ENCODE measurements around the gene MAP3K7. TPM values are rescaled to one million over a fixed set of nuclear protein-coding genes. Genes with fewer than 3 reads are reported as not detected.

Gene MAP3K7
- total and polyA plus RNA-seq, 2 experiments from 2014 or later = 32.9 to 36.9 TPM

DNA sequence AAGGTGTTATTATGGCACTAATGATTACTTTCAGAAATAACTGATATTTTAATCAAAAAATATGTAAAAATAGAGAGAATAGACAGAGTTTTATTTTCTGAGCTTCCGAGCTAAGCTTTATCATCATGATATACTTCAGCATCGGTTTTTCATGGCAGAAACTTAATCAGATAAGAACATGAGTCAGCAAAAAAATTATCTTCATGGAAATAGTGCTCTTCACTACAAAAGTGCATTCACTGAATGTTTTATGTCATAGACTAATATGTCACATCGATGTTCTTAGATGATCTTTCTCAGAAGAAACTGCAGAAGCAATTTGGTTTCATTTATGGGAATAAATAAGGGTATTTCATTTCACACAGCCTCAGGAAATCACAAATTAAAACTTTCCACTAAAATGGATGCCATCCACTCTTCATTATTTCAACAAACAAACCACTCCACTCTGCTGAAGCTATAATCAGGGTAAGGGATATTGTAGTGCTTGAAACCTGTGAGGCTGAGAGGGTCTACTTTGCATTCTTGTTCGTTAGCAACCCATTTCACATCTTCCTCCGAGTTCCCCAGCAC lies 10.2 kb upstream of the MAP3K7 start:
- Histone ChIP-seq H3K36me3 (ENCODE audit: low read depth) (no peaks in the 10 kb centered on the region), H3F3A (ENCODE audit: insufficient read depth) (no peaks in the 10 kb centered on the region), H3K79me2 (ENCODE audit: insufficient read depth) (no peaks in the 10 kb centered on the region), H3K27me3 (replicated peaks; ENCODE audit: insufficient read depth) (peaks cover 10% of the 10 kb centered on the region), H3K4me1 (ENCODE audit: insufficient read depth) (no peaks in the 10 kb centered on the region), H3K27ac (no peak overlapping the region), H4K20me1 (ENCODE audit: insufficient read depth) (no peaks in the 10 kb centered on the region), H2AFZ (no peak overlapping the region), H3K9ac (no peak overlapping the region), H3K9me3 (ENCODE audit: low read depth) (no peaks in the 10 kb centered on the region), H3K4me2 (ENCODE audit: unreplicated experiment) (no peak overlapping the region), H3K4me3 (no peak overlapping the region), H3K9me2 (ENCODE audit: insufficient read depth) (no peaks in the 10 kb centered on the region)
- in situ Hi-C loops (cut with MboI) = no loop called here
- TF ChIP-seq EZH2 (IDR thresholded peaks at IDR 0.05; ENCODE audit: insufficient read depth, poor library complexity, severe bottlenecking) (no peak), EZH2phosphoT487 (IDR thresholded peaks at IDR 0.05; ENCODE audit: insufficient read depth, low read depth) (no peak)
- 31 to 35% methylated on average over 5 of the region's 5 CpGs for WGBS, 2 experiments (ENCODE audit: low coverage in 1 of 2, low lambda C conversion rate in 2 of 2, missing lambda C conversion rate in 2 of 2)
- DNase-seq = no peak

DNA sequence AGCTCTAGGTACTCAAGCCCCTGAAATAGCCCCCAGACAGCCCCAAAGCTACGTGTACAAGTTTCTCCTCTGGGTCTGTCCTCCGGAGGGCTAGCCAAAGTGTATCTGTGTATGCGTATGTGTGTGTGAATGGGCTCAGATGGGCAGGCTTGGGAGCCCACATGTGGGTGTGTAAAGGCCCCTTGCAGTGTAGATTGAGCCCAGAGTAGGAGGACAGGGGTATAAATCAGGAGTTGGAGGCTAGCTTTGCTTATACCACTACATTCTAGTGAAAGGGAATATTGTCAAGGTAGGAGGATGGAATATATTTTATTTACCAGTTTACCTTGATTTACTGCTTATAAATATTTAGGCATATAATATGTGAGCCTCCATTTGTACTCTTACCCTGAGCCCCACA lies 9.0 kb upstream of the MAP3K7 start:
- in situ Hi-C loops (cut with MboI) = no loop called here
- Histone ChIP-seq H3K9me3 (ENCODE audit: low read depth) (no peaks in the 10 kb centered on the region), H3K4me3 (no peak overlapping the region), H2AFZ (no peak overlapping the region), H3F3A (ENCODE audit: insufficient read depth) (no peaks in the 10 kb centered on the region), H3K27ac (no peak overlapping the region), H3K4me2 (ENCODE audit: unreplicated experiment) (no peak overlapping the region), H4K20me1 (ENCODE audit: insufficient read depth) (no peaks in the 10 kb centered on the region), H3K27me3 (replicated peaks; ENCODE audit: insufficient read depth) (peaks cover 10% of the 10 kb centered on the region), H3K36me3 (ENCODE audit: low read depth) (no peaks in the 10 kb centered on the region), H3K9ac (no peak overlapping the region), H3K79me2 (ENCODE audit: insufficient read depth) (no peaks in the 10 kb centered on the region), H3K4me1 (ENCODE audit: insufficient read depth) (no peaks in the 10 kb centered on the region), H3K9me2 (ENCODE audit: insufficient read depth) (no peaks in the 10 kb centered on the region)
- DNase-seq = no peak
- 36 to 51% methylated on average over 3 of the region's 3 CpGs for WGBS, 2 experiments (ENCODE audit: low coverage in 1 of 2, low lambda C conversion rate in 2 of 2, missing lambda C conversion rate in 2 of 2)
- TF ChIP-seq EZH2 (IDR thresholded peaks at IDR 0.05; ENCODE audit: insufficient read depth, poor library complexity, severe bottlenecking) (no peak), EZH2phosphoT487 (IDR thresholded peaks at IDR 0.05; ENCODE audit: insufficient read depth, low read depth) (no peak)

DNA sequence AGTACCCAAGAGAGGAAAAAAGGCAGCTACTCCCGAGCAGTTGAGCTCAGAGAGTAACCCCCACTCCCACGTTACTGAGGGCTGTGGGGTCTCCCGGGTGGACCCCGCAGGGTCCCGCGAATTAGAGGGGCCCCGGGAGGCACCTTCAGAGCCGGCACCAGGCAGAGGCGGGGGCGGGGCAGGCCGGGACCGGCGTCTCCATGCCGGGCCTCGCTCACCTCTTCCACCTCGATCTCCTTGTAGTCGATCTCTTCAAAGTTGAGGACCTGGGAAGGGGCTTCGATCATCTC lies 381 bp downstream of the MAP3K7 start:
- Histone ChIP-seq H2AFZ (peak overlapping the region; percentile 98), H4K20me1 (ENCODE audit: insufficient read depth) (peaks cover 19% of the 10 kb centered on the region; the same call in 1 of the 2 replicates), H3K79me2 (ENCODE audit: insufficient read depth) (peaks cover 54% of the 10 kb centered on the region), H3K36me3 (ENCODE audit: low read depth) (no peaks in the 10 kb centered on the region), H3K4me1 (ENCODE audit: insufficient read depth) (peaks cover 38% of the 10 kb centered on the region), H3K9me3 (ENCODE audit: low read depth) (no peaks in the 10 kb centered on the region), H3K4me3 (peak overlapping the region; percentile 95), H3F3A (ENCODE audit: insufficient read depth) (peaks cover 17% of the 10 kb centered on the region), H3K27ac (peak overlapping the region; percentile 85), H3K27me3 (replicated peaks; ENCODE audit: insufficient read depth) (no peaks in the 10 kb centered on the region), H3K4me2 (ENCODE audit: unreplicated experiment) (peak overlapping the region; percentile 76), H3K9me2 (ENCODE audit: insufficient read depth) (no peaks in the 10 kb centered on the region), H3K9ac (peak overlapping the region; percentile 96)
- no peak for TF ChIP-seq EZH2phosphoT487 (IDR thresholded peaks at IDR 0.05; ENCODE audit: insufficient read depth, low read depth)
- no peak for TF ChIP-seq EZH2 (IDR thresholded peaks at IDR 0.05; ENCODE audit: insufficient read depth, poor library complexity, severe bottlenecking)
- DNase-seq = peak; percentile 55
- WGBS, 2 experiments (ENCODE audit: low coverage in 1 of 2, low lambda C conversion rate in 2 of 2, missing lambda C conversion rate in 2 of 2) = 1% methylated on average over 14 to 18 of the region's 18 CpGs
- in situ Hi-C loops (cut with MboI) = no loop called here

DNA sequence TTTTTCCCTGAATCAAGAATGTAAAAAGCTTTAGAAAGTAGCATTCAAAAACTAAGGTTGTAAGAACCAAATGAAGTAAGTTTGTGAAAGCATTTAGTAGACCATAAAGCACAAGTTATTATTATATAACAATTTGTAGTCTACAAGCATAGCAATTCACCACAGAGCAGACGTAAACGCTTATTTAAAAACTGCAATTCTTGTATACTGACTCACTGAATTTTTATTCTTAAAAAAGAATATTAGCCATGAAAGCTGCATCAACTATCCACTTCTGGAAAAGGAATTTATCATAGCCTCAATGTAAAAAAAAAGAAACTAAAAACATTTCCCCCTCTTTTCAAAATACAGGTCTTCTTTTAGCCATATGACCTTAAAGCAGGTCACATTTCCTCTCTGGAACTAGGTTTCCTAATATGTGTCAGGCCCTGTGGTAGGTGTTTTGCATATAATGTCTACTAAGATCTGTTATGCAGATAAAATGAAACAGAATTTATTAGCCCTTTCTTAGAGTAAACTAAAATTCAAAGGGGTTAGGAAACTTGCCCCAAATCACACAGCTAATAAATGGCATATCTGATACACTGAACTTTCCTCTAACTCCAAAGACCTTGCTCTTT lies 2.1 kb downstream of the MAP3K7 start:
- Histone ChIP-seq H3K27ac (peak overlapping the region; percentile 39), H3K27me3 (replicated peaks; ENCODE audit: insufficient read depth) (no peaks in the 10 kb centered on the region), H3F3A (ENCODE audit: insufficient read depth) (peaks cover 17% of the 10 kb centered on the region), H3K9me2 (ENCODE audit: insufficient read depth) (no peaks in the 10 kb centered on the region), H3K9ac (peak overlapping the region; percentile 96), H3K79me2 (ENCODE audit: insufficient read depth) (peaks cover 72% of the 10 kb centered on the region), H3K4me2 (ENCODE audit: unreplicated experiment) (peak overlapping the region; percentile 99), H3K4me1 (ENCODE audit: insufficient read depth) (peaks cover 41% of the 10 kb centered on the region), H2AFZ (no peak overlapping the region), H3K36me3 (ENCODE audit: low read depth) (no peaks in the 10 kb centered on the region), H3K4me3 (peak overlapping the region; percentile 95), H4K20me1 (ENCODE audit: insufficient read depth) (peaks cover 29% of the 10 kb centered on the region), H3K9me3 (ENCODE audit: low read depth) (no peaks in the 10 kb centered on the region)
- TF ChIP-seq EZH2phosphoT487 (IDR thresholded peaks at IDR 0.05; ENCODE audit: insufficient read depth, low read depth) (no peak), EZH2 (IDR thresholded peaks at IDR 0.05; ENCODE audit: insufficient read depth, poor library complexity, severe bottlenecking) (no peak)
- peak; percentile 62 for DNase-seq
- in situ Hi-C loops (cut with MboI) = no loop called here
- whole genome bisulfite sequencing, 2 experiments (ENCODE audit: low coverage in 1 of 2, low lambda C conversion rate in 2 of 2, missing lambda C conversion rate in 2 of 2) = 28 to 31% methylated on average over 2 of the region's 2 CpGs
